GM10248 (cell line): ENCODE measurements around the gene PRRX2.

Experiments
- CTCF ChIA-PET: fragments of 300-600 bp; sonication (Branson Sonifier 250); formaldehyde crosslinking; extraction: SDS; loops from one replicate; lab custom pipeline; 2021; ENCODE audit warnings: antibody characterized with exemption; lab: Yijun Ruan, JAX
- POLR2A ChIA-PET: fragments of 350-650 bp; sonication (Branson Sonifier 250); formaldehyde crosslinking; extraction: SDS; loops from one replicate; lab custom pipeline; 2020; ENCODE audit warnings: antibody characterized with exemption; lab: Yijun Ruan, JAX
- DNase-seq: peaks from one replicate; pipeline ENCODE4 v3.0.0; 2012; ENCODE audit errors: extremely low spot score
- CTCF ChIP-seq: IDR thresholded peaks from 2 replicates; pipeline ENCODE4 v1.5.1; 2012; ENCODE audit warnings: mild to moderate bottlenecking, low read depth; ENCODE audit errors: extremely low read depth, missing control alignments, control extremely low read depth

Gene PRRX2

DNA sequence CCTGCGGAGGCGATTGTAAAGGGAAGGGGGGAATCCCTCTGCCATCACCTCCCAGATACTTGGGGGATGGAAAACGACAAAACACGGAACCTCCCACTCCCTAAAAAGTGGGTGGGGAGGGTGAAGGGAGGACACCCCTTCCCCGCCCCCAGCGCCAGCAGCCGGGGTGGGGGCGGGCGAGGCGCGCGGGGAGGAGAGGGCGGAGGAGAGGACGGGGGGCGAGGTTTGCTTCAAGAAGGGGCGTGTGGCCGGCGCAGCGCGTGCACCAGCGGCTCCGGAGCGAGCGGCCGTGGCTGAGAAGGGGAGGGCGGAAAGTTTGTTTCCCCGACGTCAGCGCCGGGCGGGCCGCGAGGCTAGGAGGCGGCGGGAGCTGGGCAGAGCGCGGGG, at the start of gene PRRX2:
PRRX2 (plus strand) TSS at position 259 of the 387 bp plus-strand sequence. CDS start 221 bp downstream, outside the sequence.
- POLR2A ChIA-PET = no interaction called here
- DNase-seq = no peak
- TF ChIP-seq CTCF = no peak
- CTCF ChIA-PET = no interaction called here

GRCh38 chr9:129617167-129617566, 48.3 kb upstream of the PRRX2 start:
- peak; percentile 38 for TF ChIP-seq CTCF
- POLR2A ChIA-PET = no interaction called here
- CTCF ChIA-PET = interaction anchor here (0.6 to 1.4 kb wide), 2 partner anchors 474 to 485 kb away, joined by 3 to 5 read pairs; no protein-coding TSS in a partner anchor
- DNase-seq = no peak

GRCh38 chr9:129619787-129620668, 45.4 kb upstream of the PRRX2 start:
- ChIA-PET POLR2A (no interaction called here), CTCF (interaction anchor here (0.8 to 10.3 kb wide), 5 partner anchors 10 to 484 kb away, joined by 3 to 308 read pairs (median 3); no protein-coding TSS in a partner anchor)
- TF ChIP-seq CTCF = no peak
- DNase-seq = no peak

- CTCF ChIA-PET = interaction anchor here (0.8 to 10.3 kb wide), 7 partner anchors 7 to 485 kb away, joined by 3 to 308 read pairs (median 3); no protein-coding TSS in a partner anchor
- no peak for TF ChIP-seq CTCF
- no peak for DNase-seq
- POLR2A ChIA-PET = interaction anchor here (0.6 kb wide), 1 partner anchor 1642 kb away, joined by 4 read pairs; no protein-coding TSS in a partner anchor
These were observed 44.7 kb upstream of the PRRX2 start, which contains the start of gene C9orf50 for GRCh38 chr9:129620669-129621295. Gene C9orf50, minus strand, starts transcription at chr9:129621101. Its CDS starts 527 bp downstream, at chr9:129620574.

- ChIA-PET CTCF (interaction anchor here (1.4 to 10.3 kb wide), 12 partner anchors 10 to 510 kb away, joined by 4 to 308 read pairs (median 8); partner anchors contain the start of gene ASB6), POLR2A (no interaction called here)
- DNase-seq = no peak
- no peak for TF ChIP-seq CTCF
These were observed 42.1 kb upstream of the PRRX2 start for GRCh38 chr9:129623331-129623730.

DNA sequence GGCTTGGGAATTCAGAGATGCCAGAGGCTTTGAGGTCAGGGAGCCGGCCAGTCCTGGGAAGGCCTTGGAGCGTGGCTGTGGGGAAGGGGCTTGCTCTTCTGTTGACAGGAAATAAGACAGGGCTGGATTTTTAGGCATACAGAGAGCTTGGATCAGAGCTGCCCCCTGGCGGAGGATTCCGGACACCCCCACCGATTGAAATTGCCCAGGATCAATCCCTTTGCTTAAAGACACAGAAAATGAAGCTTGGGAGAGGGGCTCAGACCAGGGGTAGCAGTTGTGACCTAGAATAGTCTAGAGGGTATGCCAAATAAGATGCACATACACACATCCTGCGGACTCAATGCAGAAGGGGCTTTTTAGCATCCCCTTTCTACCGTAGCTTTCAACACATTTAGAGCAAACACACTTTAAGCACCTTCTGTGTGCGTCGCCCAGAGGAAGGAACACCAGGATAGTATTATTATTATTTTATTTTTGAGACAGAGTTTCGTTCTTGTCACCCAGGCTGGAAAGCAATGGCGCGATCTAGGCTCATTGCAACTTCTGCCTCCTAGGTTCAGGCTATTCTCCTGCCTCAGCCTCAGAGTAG, 41.2 kb upstream of the PRRX2 start:
- ChIA-PET POLR2A (interaction anchor here (1.5 to 2.0 kb wide), 2 partner anchors 13 to 15 kb away, joined by 3 to 5 read pairs; no protein-coding TSS in a partner anchor), CTCF (interaction anchor here (0.8 to 10.3 kb wide), 38 partner anchors 10 to 595 kb away, joined by 3 to 308 read pairs (median 6); partner anchors contain the start of genes ASB6 and IER5L)
- peak; percentile 73 for DNase-seq
- TF ChIP-seq CTCF = peak; percentile 79
